Measurements from ENCODE around the gene IMMP2L. TPM values are rescaled to one million over a fixed set of nuclear protein-coding genes. Genes with fewer than 3 reads are reported as not detected.

IMMP2L gene
- total RNA-seq, 2 experiments from 2014 or later, result 8.9 to 18.7 TPM

DNA sequence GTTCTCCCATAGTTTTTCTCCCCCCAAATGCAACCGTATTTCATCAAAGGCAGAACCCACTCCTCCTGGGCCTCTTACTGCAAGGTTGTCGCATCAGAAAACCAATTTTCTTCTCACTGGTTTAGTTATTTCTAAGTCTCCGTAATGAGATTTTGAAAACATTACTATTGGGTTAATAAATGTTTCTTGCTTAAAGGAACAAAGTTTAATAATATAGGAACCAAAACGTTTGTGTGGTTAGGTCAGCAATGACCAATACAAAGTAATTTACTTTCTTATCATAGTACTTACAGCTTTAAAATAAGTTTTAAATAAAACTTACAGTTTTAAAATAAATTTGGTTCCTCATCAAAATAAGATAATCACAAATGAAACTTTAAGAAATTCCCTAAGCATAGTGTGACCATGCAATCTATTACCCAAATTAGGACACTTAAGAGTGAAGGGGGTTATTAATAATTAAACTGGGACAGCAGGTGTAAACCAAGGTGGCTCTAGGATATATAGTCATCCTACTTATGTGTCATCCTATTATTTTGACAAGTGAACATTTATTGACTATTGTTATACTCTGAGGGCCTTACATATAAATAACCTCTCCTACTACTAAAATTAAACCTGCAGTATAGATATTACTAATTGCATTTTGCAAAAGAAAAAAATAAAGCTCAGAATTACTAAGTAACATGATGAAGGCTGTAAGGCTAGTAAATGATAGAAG lies 886.7 kb downstream of the IMMP2L start:
- Histone ChIP-seq H3K27me3 (ENCODE audit: control insufficient read depth in 1 of 2, insufficient read depth in 2 of 2, low read length in 2 of 2) (no peaks in the 10 kb centered on the region), H3K9me3 (ENCODE audit: control insufficient read depth in 1 of 2, insufficient read depth in 1 of 2, low read length in 2 of 2) (peaks cover 4 to 8% of the 10 kb centered on the region in 2 experiments), H3K36me3 (ENCODE audit: insufficient read depth, low read length) (no peaks in the 10 kb centered on the region), H3K4me1 (ENCODE audit: insufficient read depth, low read length) (no peaks in the 10 kb centered on the region), H3K27ac (ENCODE audit: low read depth in 1 of 2, low read length in 2 of 2) (no peak overlapping the region), H3K4me3 (ENCODE audit: low read length) (no peak overlapping the region)
- TF ChIP-seq, protein P1, sequence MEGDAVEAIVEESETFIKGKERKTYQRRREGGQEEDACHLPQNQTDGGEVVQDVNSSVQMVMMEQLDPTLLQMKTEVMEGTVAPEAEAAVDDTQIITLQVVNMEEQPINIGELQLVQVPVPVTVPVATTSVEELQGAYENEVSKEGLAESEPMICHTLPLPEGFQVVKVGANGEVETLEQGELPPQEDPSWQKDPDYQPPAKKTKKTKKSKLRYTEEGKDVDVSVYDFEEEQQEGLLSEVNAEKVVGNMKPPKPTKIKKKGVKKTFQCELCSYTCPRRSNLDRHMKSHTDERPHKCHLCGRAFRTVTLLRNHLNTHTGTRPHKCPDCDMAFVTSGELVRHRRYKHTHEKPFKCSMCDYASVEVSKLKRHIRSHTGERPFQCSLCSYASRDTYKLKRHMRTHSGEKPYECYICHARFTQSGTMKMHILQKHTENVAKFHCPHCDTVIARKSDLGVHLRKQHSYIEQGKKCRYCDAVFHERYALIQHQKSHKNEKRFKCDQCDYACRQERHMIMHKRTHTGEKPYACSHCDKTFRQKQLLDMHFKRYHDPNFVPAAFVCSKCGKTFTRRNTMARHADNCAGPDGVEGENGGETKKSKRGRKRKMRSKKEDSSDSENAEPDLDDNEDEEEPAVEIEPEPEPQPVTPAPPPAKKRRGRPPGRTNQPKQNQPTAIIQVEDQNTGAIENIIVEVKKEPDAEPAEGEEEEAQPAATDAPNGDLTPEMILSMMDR (IDR thresholded peaks at IDR 0.05), result no peak
- ChIA-PET POLR2A (no interaction called here), CTCF (no interaction called here)
- Mint-ChIP-seq H3K27ac (no peak overlapping the region), H3K4me3 (no peak overlapping the region), H3K4me1 (ENCODE audit: low read depth) (no peaks in the 10 kb centered on the region), H3K9me3 (peaks cover 9% of the 10 kb centered on the region), H3K27me3 (no peaks in the 10 kb centered on the region), H3K36me3 (ENCODE audit: low read depth) (peaks cover 17% of the 10 kb centered on the region)
- intact Hi-C loops (cut with DNase I, micrococcal nuclease), result no loop called here
- DNase-seq, result no peak
- no peak for ATAC-seq (ENCODE audit: poor library complexity)

DNA sequence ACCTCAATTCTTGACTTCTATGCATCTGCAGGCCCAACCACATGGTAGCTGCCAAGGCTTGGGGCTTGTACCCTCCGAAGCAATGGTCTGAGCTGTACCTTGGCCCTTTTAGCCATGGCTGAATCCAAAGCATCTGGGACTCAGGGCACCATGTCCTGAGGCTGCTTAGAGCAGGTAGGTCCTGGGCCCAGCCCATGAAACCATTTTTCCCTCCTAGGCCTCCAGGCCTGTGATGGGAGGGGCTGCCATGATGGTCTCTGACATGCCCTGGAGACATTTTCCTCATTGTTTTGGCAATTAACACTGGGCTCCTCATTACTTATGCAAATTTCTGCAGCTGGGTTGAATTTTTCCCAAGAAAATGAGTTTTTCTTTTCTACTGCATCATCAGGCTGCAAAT lies 889.1 kb downstream of the IMMP2L start:
- TF ChIP-seq, protein P1 (IDR thresholded peaks at IDR 0.05), result no peak
- H3K9me3 ChIP-seq (ENCODE audit: control insufficient read depth in 1 of 2, insufficient read depth in 1 of 2, low read length in 2 of 2), result peaks cover 4 to 8% of the 10 kb centered on the region in 2 experiments
- no peak overlapping the region for H3K4me3 ChIP-seq (ENCODE audit: low read length)
- H3K36me3 ChIP-seq (ENCODE audit: insufficient read depth, low read length), result no peaks in the 10 kb centered on the region
- intact Hi-C loops (cut with DNase I, micrococcal nuclease), result no loop called here
- no peak overlapping the region for H3K27ac ChIP-seq (ENCODE audit: low read depth in 1 of 2, low read length in 2 of 2)
- no peaks in the 10 kb centered on the region for H3K4me1 ChIP-seq (ENCODE audit: insufficient read depth, low read length)
- H3K4me3 Mint-ChIP-seq, result no peak overlapping the region
- no peaks in the 10 kb centered on the region for H3K4me1 Mint-ChIP-seq (ENCODE audit: low read depth)
- ChIA-PET CTCF (no interaction called here), POLR2A (interaction anchor here (0.7 kb wide), 1 partner anchor 381 kb away, joined by 3 read pairs; no protein-coding TSS in a partner anchor)
- peaks cover 25% of the 10 kb centered on the region for H3K36me3 Mint-ChIP-seq (ENCODE audit: low read depth)
- DNase-seq, result no peak
- no peaks in the 10 kb centered on the region for H3K27me3 ChIP-seq (ENCODE audit: control insufficient read depth in 1 of 2, insufficient read depth in 2 of 2, low read length in 2 of 2)
- no peak overlapping the region for H3K27ac Mint-ChIP-seq
- peaks cover 9% of the 10 kb centered on the region for H3K9me3 Mint-ChIP-seq
- no peak for ATAC-seq (ENCODE audit: poor library complexity)
- H3K27me3 Mint-ChIP-seq, result no peaks in the 10 kb centered on the region

DNA sequence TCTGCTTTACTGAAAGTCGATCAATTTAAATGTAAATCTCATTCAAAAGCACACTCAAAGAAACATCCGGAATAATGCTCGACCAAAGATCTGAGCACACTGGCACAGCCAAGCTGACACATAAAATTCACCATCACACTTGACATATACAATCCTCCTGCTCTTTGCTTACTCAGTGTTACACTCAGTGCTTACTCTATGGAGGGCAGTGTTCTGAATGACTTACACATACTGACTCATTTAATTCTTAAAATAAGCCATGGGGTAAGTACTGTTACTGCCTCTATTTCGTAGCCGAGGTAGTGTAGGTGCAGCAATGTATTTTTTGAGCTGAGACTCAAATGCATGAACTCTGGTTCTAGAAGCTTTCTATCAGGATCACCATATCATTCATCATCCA lies 892.9 kb downstream of the IMMP2L start:
- Mint-ChIP-seq H3K27ac (no peak overlapping the region), H3K4me1 (ENCODE audit: low read depth) (no peaks in the 10 kb centered on the region), H3K9me3 (peaks cover 14% of the 10 kb centered on the region), H3K4me3 (no peak overlapping the region), H3K27me3 (no peaks in the 10 kb centered on the region), H3K36me3 (ENCODE audit: low read depth) (peaks cover 38% of the 10 kb centered on the region)
- Histone ChIP-seq H3K36me3 (ENCODE audit: insufficient read depth, low read length) (no peaks in the 10 kb centered on the region), H3K27ac (ENCODE audit: low read depth in 1 of 2, low read length in 2 of 2) (no peak overlapping the region), H3K4me1 (ENCODE audit: insufficient read depth, low read length) (no peaks in the 10 kb centered on the region), H3K9me3 (ENCODE audit: control insufficient read depth in 1 of 2, insufficient read depth in 1 of 2, low read length in 2 of 2) (peaks cover 4 to 13% of the 10 kb centered on the region in 2 experiments), H3K4me3 (ENCODE audit: low read length) (no peak overlapping the region), H3K27me3 (ENCODE audit: control insufficient read depth in 1 of 2, insufficient read depth in 2 of 2, low read length in 2 of 2) (no peaks in the 10 kb centered on the region)
- TF ChIP-seq, protein P1 (IDR thresholded peaks at IDR 0.05), result no peak
- ChIA-PET POLR2A (no interaction called here), CTCF (no interaction called here)
- DNase-seq (no peak), ATAC-seq (ENCODE audit: poor library complexity) (no peak)
- intact Hi-C loops (cut with DNase I, micrococcal nuclease), result no loop called here
